Breast epithelium (tissue), 3 donors: ENCODE data around the gene PSMA7.

ENCODE experiments used
- POLR2A ChIP-seq: fragments of 450-650 bp; IDR thresholded peaks from one replicate; pipeline ENCODE4 v1.6.1; 2016; ENCODE audit warnings: antibody characterized with exemption, mild to moderate bottlenecking, moderate library complexity
- TF ChIP-seq, protein P1 (sequence below), 3 donors: fragments of 450-650 bp; IDR thresholded peaks; one replicate each; pipeline ENCODE4 v1.5.1; 2016 to 2017; ENCODE audit warnings: antibody characterized with exemption in 3 of 3, mild to moderate bottlenecking in 3 of 3, moderate library complexity in 3 of 3

DNA sequence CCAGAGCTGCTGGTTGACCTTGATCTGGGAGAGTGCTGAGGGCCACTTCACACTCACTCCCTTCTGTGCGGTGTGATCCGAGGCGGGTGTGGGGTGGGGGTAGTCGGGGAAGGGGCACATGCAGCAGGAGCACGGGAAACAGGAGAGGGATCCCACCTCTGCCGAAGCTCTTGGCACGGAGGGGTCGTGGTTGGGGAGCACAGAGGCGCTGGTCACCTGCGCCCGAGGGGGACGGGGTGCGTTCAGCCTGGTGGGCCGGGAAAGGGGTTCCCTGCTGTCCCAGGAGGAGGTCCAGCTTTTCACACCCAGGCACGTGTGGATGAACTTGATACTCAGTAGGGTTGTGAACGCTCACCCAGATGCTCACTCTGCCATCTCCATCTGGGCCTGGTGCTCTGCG is 17.7 kb upstream of the PSMA7 start:
- TF ChIP-seq, protein P1, sequence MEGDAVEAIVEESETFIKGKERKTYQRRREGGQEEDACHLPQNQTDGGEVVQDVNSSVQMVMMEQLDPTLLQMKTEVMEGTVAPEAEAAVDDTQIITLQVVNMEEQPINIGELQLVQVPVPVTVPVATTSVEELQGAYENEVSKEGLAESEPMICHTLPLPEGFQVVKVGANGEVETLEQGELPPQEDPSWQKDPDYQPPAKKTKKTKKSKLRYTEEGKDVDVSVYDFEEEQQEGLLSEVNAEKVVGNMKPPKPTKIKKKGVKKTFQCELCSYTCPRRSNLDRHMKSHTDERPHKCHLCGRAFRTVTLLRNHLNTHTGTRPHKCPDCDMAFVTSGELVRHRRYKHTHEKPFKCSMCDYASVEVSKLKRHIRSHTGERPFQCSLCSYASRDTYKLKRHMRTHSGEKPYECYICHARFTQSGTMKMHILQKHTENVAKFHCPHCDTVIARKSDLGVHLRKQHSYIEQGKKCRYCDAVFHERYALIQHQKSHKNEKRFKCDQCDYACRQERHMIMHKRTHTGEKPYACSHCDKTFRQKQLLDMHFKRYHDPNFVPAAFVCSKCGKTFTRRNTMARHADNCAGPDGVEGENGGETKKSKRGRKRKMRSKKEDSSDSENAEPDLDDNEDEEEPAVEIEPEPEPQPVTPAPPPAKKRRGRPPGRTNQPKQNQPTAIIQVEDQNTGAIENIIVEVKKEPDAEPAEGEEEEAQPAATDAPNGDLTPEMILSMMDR (IDR thresholded peaks at IDR 0.05) = no peak
- no peak for TF ChIP-seq POLR2A
